GM12878 (cell line): Measurements from ENCODE around the gene DCPS. TPM values are rescaled to one million over a fixed set of nuclear protein-coding genes. Genes with fewer than 3 reads are reported as not detected.

Experiments
- CEBPB ChIP-seq, 2 experiments: fragments of 150-350 bp in 1 of 2; IDR thresholded peaks; 2 replicates each; pipeline ENCODE4 v1.6.1; 2012 to 2014; ENCODE audit warnings: low read depth in 2 of 2, low read length in 2 of 2, borderline replicate concordance in 1 of 2, inconsistent platforms in 1 of 2
- MXI1 ChIP-seq: fragments of 150-350 bp; IDR thresholded peaks from 2 replicates; pipeline ENCODE4 v1.6.1; 2011; ENCODE audit warnings: low read depth, mild to moderate bottlenecking, inconsistent platforms, low read length, improper control_type of control experiment
- NFXL1 ChIP-seq: fragments of 450-650 bp; IDR thresholded peaks from 2 replicates; pipeline ENCODE4 v1.6.1; 2017; ENCODE audit warnings: antibody characterized with exemption, mild to moderate bottlenecking, borderline replicate concordance
- NFYB ChIP-seq: IDR thresholded peaks from 2 replicates; pipeline ENCODE4 v1.6.1; 2011; ENCODE audit warnings: low read depth, mild to moderate bottlenecking, low read length, improper control_type of control experiment, moderate library complexity; ENCODE audit not compliant: insufficient read depth
- NR2F1 ChIP-seq: fragments of 450-650 bp; conservative IDR thresholded peaks from 2 replicates; pipeline ENCODE4 v1.6.1; 2017; ENCODE audit warnings: mild to moderate bottlenecking
- POU2F2 ChIP-seq: IDR thresholded peaks from 3 replicates; pipeline ENCODE4 v1.6.1; 2011; ENCODE audit warnings: low read depth, mild to moderate bottlenecking, low read length, borderline replicate concordance
- SMARCA5 ChIP-seq: fragments of 450-650 bp; IDR thresholded peaks from 2 replicates; pipeline ENCODE4 v1.6.1; 2017; ENCODE audit warnings: mild to moderate bottlenecking
- SMC3 ChIP-seq: IDR thresholded peaks from 2 replicates; pipeline ENCODE4 v1.6.1; 2011; ENCODE audit warnings: low read length, improper control_type of control experiment, borderline replicate concordance
- SRF ChIP-seq, 2 experiments: IDR thresholded peaks; 2 replicates each; pipeline ENCODE4 v1.6.1; 2011; ENCODE audit warnings: low read depth in 2 of 2, low read length in 2 of 2, mild to moderate bottlenecking in 1 of 2, moderate library complexity in 1 of 2
- STAT3 ChIP-seq: IDR thresholded peaks from 2 replicates; pipeline ENCODE4 v1.6.1; 2011; ENCODE audit warnings: low read depth, low read length, improper control_type of control experiment
- TCF12 ChIP-seq: IDR thresholded peaks from 2 replicates; pipeline ENCODE4 v1.6.1; 2011; ENCODE audit warnings: low read depth, mild to moderate bottlenecking, low read length
- polyA plus RNA-seq, 11 experiments: library from polyadenylated mRNA; depleted of rRNA in 4 of 11; unstranded in 6 of 11; stranded (reverse) in 5 of 11; fragments of >200 nt; fragmentation: Nextera tagmentation in 4 of 11; fragmentation: Illumina TruSeq in 1 of 11; extraction: Ambion mirVana in 4 of 11; extraction: Trizol in 1 of 11; gene quantifications; 1 replicate in 1 of 11; 2 replicates in 10 of 11; pipeline versions ENCODE4 v1.2.1 to v1.2.3, GENCODE V29; 2011 to 2016; ENCODE audit warnings: inconsistent platforms in 2 of 11, missing spikeins in 2 of 11, low read depth in 1 of 11
- total RNA-seq, 4 experiments: library from RNA; depleted of rRNA in 3 of 4; stranded (reverse); fragments of >200 nt in 3 of 4; fragmentation: Illumina TruSeq in 1 of 4; extraction: Trizol in 1 of 4; gene quantifications; 2 replicates each; pipeline versions ENCODE4 v1.2.1 to v1.2.3, GENCODE V29; 2013 to 2021
- TF ChIP-seq, protein P1 (sequence below): fragments of 450-650 bp; IDR thresholded peaks from 2 replicates; pipeline ENCODE4 v1.6.1; 2017; ENCODE audit warnings: mild to moderate bottlenecking, moderate library complexity
- TF ChIP-seq, protein P2 (sequence below): fragments of 450-650 bp; IDR thresholded peaks from 2 replicates; pipeline ENCODE4 v1.6.1; 2017; ENCODE audit warnings: antibody characterized with exemption, mild to moderate bottlenecking, moderate library complexity
- TF ChIP-seq, protein P3 (sequence below), 3 experiments: IDR thresholded peaks in 2 of 3; conservative IDR thresholded peaks in 1 of 3; 2 replicates each; pipeline ENCODE4 v1.5.1; 2011; ENCODE audit warnings: low read depth in 3 of 3, low read length in 3 of 3, mild to moderate bottlenecking in 3 of 3, control low read depth in 2 of 3, moderate library complexity in 2 of 3, inconsistent platforms in 1 of 3, mixed read lengths in 1 of 3; ENCODE audit not compliant: control insufficient read depth in 2 of 3, insufficient read depth in 1 of 3; ENCODE audit errors: extremely low read depth in 1 of 3
- TF ChIP-seq, protein P4 (sequence below): fragments of 450-650 bp; IDR thresholded peaks from 2 replicates; pipeline ENCODE4 v1.6.1; 2016; ENCODE audit warnings: mild to moderate bottlenecking, moderate library complexity, borderline replicate concordance

DCPS gene
- total and polyA plus RNA-seq, 10 of the 15 experiments (the other 5 are each of a cell fraction or from before 2014, with no cell fraction given), result 23.5 to 101 (median 67.4) TPM

DNA sequence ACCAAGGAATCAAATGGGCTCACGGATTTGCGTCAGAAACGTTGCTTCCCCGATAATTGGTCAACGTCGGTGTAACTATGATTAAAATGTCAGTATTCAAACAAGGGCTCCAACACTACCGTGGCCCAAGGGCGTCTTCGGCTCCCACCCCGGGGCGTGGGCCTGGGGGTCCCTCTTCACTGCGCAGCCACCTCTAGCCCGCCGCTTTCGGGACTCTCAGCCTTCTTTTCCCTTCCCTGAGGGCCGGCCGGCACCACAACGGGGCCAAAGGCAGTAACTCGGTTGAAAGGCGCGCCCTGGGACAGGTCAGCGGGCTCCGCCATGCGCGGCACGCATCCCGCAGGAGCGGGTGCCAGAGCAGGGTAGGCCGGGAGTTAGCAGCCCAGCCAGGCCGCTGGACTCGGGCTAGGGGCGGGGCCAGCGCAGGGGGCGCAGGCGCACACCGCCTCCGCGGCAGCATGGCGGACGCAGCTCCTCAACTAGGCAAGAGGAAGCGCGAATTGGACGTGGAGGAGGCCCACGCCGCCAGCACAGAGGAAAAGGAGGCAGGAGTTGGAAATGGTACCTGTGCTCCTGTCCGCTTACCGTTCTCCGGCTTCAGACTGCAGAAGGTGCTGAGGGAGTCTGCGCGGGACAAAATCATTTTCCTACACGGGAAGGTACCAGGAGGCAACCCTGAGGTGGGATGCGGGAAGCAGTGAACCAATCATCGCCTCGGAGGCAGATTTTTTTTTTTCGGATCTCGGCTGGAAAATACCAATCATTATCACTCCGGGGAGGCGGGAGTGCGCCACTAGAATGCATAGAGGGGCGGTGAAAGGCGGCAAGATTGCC, at the start of gene DCPS (continued):
- TF ChIP-seq TCF12, result no peak
- TF ChIP-seq, protein P1, sequence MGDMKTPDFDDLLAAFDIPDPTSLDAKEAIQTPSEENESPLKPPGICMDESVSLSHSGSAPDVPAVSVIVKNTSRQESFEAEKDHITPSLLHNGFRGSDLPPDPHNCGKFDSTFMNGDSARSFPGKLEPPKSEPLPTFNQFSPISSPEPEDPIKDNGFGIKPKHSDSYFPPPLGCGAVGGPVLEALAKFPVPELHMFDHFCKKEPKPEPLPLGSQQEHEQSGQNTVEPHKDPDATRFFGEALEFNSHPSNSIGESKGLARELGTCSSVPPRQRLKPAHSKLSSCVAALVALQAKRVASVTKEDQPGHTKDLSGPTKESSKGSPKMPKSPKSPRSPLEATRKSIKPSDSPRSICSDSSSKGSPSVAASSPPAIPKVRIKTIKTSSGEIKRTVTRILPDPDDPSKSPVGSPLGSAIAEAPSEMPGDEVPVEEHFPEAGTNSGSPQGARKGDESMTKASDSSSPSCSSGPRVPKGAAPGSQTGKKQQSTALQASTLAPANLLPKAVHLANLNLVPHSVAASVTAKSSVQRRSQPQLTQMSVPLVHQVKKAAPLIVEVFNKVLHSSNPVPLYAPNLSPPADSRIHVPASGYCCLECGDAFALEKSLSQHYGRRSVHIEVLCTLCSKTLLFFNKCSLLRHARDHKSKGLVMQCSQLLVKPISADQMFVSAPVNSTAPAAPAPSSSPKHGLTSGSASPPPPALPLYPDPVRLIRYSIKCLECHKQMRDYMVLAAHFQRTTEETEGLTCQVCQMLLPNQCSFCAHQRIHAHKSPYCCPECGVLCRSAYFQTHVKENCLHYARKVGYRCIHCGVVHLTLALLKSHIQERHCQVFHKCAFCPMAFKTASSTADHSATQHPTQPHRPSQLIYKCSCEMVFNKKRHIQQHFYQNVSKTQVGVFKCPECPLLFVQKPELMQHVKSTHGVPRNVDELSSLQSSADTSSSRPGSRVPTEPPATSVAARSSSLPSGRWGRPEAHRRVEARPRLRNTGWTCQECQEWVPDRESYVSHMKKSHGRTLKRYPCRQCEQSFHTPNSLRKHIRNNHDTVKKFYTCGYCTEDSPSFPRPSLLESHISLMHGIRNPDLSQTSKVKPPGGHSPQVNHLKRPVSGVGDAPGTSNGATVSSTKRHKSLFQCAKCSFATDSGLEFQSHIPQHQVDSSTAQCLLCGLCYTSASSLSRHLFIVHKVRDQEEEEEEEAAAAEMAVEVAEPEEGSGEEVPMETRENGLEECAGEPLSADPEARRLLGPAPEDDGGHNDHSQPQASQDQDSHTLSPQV, result no peak
- 0 out of 2 replicates have a peak, but pooled peaks have one; percentile 6 for TF ChIP-seq SMC3
- TF ChIP-seq, protein P2, sequence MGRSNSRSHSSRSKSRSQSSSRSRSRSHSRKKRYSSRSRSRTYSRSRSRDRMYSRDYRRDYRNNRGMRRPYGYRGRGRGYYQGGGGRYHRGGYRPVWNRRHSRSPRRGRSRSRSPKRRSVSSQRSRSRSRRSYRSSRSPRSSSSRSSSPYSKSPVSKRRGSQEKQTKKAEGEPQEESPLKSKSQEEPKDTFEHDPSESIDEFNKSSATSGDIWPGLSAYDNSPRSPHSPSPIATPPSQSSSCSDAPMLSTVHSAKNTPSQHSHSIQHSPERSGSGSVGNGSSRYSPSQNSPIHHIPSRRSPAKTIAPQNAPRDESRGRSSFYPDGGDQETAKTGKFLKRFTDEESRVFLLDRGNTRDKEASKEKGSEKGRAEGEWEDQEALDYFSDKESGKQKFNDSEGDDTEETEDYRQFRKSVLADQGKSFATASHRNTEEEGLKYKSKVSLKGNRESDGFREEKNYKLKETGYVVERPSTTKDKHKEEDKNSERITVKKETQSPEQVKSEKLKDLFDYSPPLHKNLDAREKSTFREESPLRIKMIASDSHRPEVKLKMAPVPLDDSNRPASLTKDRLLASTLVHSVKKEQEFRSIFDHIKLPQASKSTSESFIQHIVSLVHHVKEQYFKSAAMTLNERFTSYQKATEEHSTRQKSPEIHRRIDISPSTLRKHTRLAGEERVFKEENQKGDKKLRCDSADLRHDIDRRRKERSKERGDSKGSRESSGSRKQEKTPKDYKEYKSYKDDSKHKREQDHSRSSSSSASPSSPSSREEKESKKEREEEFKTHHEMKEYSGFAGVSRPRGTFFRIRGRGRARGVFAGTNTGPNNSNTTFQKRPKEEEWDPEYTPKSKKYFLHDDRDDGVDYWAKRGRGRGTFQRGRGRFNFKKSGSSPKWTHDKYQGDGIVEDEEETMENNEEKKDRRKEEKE, result no peak
- 0 out of 2 replicates have a peak, but pooled peaks have one; percentile 16 for TF ChIP-seq NR2F1
- TF ChIP-seq, protein P3, sequence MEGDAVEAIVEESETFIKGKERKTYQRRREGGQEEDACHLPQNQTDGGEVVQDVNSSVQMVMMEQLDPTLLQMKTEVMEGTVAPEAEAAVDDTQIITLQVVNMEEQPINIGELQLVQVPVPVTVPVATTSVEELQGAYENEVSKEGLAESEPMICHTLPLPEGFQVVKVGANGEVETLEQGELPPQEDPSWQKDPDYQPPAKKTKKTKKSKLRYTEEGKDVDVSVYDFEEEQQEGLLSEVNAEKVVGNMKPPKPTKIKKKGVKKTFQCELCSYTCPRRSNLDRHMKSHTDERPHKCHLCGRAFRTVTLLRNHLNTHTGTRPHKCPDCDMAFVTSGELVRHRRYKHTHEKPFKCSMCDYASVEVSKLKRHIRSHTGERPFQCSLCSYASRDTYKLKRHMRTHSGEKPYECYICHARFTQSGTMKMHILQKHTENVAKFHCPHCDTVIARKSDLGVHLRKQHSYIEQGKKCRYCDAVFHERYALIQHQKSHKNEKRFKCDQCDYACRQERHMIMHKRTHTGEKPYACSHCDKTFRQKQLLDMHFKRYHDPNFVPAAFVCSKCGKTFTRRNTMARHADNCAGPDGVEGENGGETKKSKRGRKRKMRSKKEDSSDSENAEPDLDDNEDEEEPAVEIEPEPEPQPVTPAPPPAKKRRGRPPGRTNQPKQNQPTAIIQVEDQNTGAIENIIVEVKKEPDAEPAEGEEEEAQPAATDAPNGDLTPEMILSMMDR (IDR thresholded peaks at IDR 0.05 in 2 of 3, conservative IDR thresholded peaks at IDR 0.05 in 1 of 3; ENCODE audit: control insufficient read depth in 2 of 3, extremely low read depth in 1 of 3, insufficient read depth in 1 of 3, low read depth in 3 of 3, low read length in 3 of 3), result no peak
- no peak for TF ChIP-seq STAT3
- TF ChIP-seq SMARCA5, result no peak
- TF ChIP-seq MXI1, result peak; percentile 87
- no peak for TF ChIP-seq SRF (IDR thresholded peaks at IDR 0.05; ENCODE audit: low read depth in 2 of 2, low read length in 2 of 2)
- no peak for TF ChIP-seq CEBPB (IDR thresholded peaks at IDR 0.05; ENCODE audit: borderline replicate concordance in 1 of 2, low read depth in 2 of 2, low read length in 2 of 2)
- no peak for TF ChIP-seq NFXL1
- TF ChIP-seq, protein P4, sequence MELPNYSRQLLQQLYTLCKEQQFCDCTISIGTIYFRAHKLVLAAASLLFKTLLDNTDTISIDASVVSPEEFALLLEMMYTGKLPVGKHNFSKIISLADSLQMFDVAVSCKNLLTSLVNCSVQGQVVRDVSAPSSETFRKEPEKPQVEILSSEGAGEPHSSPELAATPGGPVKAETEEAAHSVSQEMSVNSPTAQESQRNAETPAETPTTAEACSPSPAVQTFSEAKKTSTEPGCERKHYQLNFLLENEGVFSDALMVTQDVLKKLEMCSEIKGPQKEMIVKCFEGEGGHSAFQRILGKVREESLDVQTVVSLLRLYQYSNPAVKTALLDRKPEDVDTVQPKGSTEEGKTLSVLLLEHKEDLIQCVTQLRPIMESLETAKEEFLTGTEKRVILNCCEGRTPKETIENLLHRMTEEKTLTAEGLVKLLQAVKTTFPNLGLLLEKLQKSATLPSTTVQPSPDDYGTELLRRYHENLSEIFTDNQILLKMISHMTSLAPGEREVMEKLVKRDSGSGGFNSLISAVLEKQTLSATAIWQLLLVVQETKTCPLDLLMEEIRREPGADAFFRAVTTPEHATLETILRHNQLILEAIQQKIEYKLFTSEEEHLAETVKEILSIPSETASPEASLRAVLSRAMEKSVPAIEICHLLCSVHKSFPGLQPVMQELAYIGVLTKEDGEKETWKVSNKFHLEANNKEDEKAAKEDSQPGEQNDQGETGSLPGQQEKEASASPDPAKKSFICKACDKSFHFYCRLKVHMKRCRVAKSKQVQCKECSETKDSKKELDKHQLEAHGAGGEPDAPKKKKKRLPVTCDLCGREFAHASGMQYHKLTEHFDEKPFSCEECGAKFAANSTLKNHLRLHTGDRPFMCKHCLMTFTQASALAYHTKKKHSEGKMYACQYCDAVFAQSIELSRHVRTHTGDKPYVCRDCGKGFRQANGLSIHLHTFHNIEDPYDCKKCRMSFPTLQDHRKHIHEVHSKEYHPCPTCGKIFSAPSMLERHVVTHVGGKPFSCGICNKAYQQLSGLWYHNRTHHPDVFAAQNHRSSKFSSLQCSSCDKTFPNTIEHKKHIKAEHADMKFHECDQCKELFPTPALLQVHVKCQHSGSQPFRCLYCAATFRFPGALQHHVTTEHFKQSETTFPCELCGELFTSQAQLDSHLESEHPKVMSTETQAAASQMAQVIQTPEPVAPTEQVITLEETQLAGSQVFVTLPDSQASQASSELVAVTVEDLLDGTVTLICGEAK, result no peak; the same call in 1 of the 2 replicates
- TF ChIP-seq NFYB, result peak; percentile 52; the same call in 1 of the 2 replicates
- TF ChIP-seq POU2F2, result no peak; the same call in 2 of the 3 replicates
